Neural crest cell (in vitro differentiated cells): ENCODE results near the gene ADCY4. TPM values are rescaled to one million over a fixed set of nuclear protein-coding genes. Genes with fewer than 3 reads are reported as not detected.
A peak's percentile ranks its signal among the peaks of the same experiment; 100 is the strongest.
"Not testable (repeated sequence)": the region's sequence is repeated elsewhere in the genome, so short reads cannot be mapped to it uniquely, and the experiment has no call there.

Experiments used
- DNase-seq: peaks from one replicate; pipeline ENCODE4 v3.0.0; 2021; ENCODE audit warnings: low read depth, mixed read lengths, low spot score
- H3K27ac Mint-ChIP-seq: one replicate; pipeline ENCODE4 v1.8.0; 2021; ENCODE audit warnings: mild to moderate bottlenecking, mixed read lengths; ENCODE audit not compliant: unreplicated experiment
- H3K27me3 Mint-ChIP-seq: 2 replicates; pipeline ENCODE4 v1.8.0; 2021; ENCODE audit warnings: low read depth, mild to moderate bottlenecking, mixed read lengths
- H3K36me3 Mint-ChIP-seq: 2 replicates; pipeline ENCODE4 v1.8.0; 2021; ENCODE audit warnings: low read depth, mild to moderate bottlenecking, mixed read lengths
- H3K4me1 Mint-ChIP-seq: 2 replicates; pipeline ENCODE4 v1.8.0; 2021; ENCODE audit warnings: mixed read lengths
- H3K4me3 Mint-ChIP-seq: one replicate; pipeline ENCODE4 v1.8.0; 2021; ENCODE audit warnings: mild to moderate bottlenecking, mixed read lengths
- H3K9me3 Mint-ChIP-seq: 2 replicates; pipeline ENCODE4 v1.8.0; 2021; ENCODE audit warnings: mixed read lengths
- CTCF ChIP-seq: fragments of 200-600 bp; sonication (generic); conservative IDR thresholded peaks from 2 replicates; pipeline ENCODE4 v1.5.0; 2021; ENCODE audit warnings: antibody characterized with exemption, mild to moderate bottlenecking
- total RNA-seq: library from RNA; stranded (reverse); gene quantifications from 2 replicates; pipeline ENCODE4 v1.2.1, GENCODE V29; 2021

ADCY4 gene
- total RNA-seq, 1 donor from 2014 or later = 0.49 TPM

DNA sequence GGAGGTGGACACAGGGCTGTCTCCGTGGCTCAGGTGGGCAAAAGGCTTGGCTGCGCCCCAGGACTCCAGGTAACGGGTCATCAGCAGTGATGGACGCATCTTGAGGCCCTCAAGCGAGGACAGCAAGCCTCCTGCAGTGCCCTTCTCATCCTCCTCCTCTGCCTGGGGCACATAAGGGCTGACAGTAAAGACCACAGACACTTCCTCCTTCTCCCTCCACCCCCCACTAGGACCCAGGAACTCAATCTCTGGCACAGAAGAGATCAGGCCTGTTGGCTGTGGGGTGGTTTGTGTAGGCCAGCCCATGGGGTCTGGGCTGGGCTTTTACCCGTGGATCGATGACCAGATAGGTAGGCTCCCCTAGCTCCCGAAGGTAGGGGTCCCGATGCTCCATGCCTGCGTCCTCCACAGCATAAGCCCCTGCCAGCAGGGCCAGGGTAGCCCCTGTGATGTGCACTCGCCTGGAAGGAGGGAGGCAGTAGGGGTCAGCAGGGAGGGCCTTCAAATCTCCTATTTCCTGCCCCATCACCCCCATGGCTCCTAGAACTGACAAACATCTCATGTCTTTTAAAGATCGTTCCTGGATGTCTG lies 5.7 kb downstream of the ADCY4 start:
- TF ChIP-seq CTCF = no peak
- peaks cover 39% of the 10 kb centered on the region for H3K27me3 Mint-ChIP-seq
- H3K4me1 Mint-ChIP-seq = peaks cover 6% of the 10 kb centered on the region
- H3K36me3 Mint-ChIP-seq = no peaks in the 10 kb centered on the region
- no peaks in the 10 kb centered on the region for H3K9me3 Mint-ChIP-seq
- no peak for DNase-seq
- H3K27ac Mint-ChIP-seq = no peak overlapping the region
- no peak overlapping the region for H3K4me3 Mint-ChIP-seq

DNA sequence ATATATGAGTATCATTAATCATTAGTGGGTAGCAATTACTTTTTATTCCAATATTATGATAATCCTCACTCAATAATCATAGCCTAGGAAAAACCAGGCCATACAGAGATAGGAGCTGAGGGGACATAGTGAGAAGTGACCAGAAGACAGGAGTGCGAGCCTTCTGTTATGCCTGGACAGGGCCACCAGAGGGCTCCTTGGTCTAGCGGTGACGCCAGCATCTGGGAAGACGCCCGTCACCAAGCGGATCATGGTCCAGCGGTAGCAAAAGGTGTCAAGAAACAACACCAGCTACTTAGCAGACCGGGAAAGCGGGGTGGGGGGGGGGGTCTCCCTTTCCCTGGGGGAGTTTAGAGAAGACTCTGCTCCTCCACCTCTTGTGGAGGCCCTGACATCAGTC lies 7.0 kb downstream of the ADCY4 start:
- peaks cover 29% of the 10 kb centered on the region for H3K27me3 Mint-ChIP-seq

DNA sequence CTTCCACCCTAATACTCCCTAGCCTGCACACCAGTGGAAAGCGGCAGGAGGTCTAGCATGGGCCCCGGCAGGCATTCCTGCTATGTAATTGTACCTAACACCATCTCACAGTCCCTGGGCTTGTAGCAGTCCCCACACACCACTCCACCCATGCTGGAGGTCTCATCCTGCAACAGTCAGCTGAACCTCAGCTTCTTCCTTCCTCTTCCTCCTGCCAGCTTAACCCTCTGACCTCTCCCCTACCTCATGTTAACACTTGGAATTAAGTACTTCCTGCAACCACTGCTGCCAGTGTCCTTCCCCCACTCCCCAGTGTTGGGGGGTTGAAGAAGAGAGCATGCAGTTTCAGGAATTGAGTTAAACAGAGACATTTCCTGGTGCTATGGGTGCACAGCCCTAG lies 7.6 kb downstream of the ADCY4 start:
- no peak for TF ChIP-seq CTCF
- H3K27ac Mint-ChIP-seq = no peak overlapping the region
- H3K4me1 Mint-ChIP-seq = peaks cover 4% of the 10 kb centered on the region
- no peaks in the 10 kb centered on the region for H3K36me3 Mint-ChIP-seq
- no peaks in the 10 kb centered on the region for H3K9me3 Mint-ChIP-seq
- peaks cover 23% of the 10 kb centered on the region for H3K27me3 Mint-ChIP-seq
- H3K4me3 Mint-ChIP-seq = no peak overlapping the region
- no peak for DNase-seq

More for the DNA sequence above, 7.0 kb downstream of the ADCY4 start:
- H3K36me3 Mint-ChIP-seq, H3K27ac Mint-ChIP-seq, H3K4me1 Mint-ChIP-seq, H3K9me3 Mint-ChIP-seq, H3K4me3 Mint-ChIP-seq: not testable (repeated sequence)
- DNase-seq = peak; percentile 49
- peak; percentile 71 for TF ChIP-seq CTCF

GRCh38 chr14:24325963-24326362 lies 8.9 kb downstream of the ADCY4 start:
- TF ChIP-seq CTCF = no peak
- Mint-ChIP-seq H3K36me3 (no peaks in the 10 kb centered on the region), H3K4me3 (no peak overlapping the region), H3K4me1 (peaks cover 3% of the 10 kb centered on the region), H3K27ac (no peak overlapping the region), H3K9me3 (no peaks in the 10 kb centered on the region), H3K27me3 (peaks cover 13% of the 10 kb centered on the region)
- no peak for DNase-seq

- Mint-ChIP-seq H3K4me1 (peaks cover 3% of the 10 kb centered on the region), H3K27ac (no peak overlapping the region), H3K27me3 (peaks cover 10% of the 10 kb centered on the region), H3K4me3 (no peak overlapping the region), H3K36me3 (no peaks in the 10 kb centered on the region), H3K9me3 (no peaks in the 10 kb centered on the region)
- DNase-seq = no peak
- no peak for TF ChIP-seq CTCF
Measured at GRCh38 chr14:24325041-24325530, 9.8 kb downstream of the ADCY4 start.
